ENCODE measurements around the gene GRAMD4.

GRAMD4 gene

DNA sequence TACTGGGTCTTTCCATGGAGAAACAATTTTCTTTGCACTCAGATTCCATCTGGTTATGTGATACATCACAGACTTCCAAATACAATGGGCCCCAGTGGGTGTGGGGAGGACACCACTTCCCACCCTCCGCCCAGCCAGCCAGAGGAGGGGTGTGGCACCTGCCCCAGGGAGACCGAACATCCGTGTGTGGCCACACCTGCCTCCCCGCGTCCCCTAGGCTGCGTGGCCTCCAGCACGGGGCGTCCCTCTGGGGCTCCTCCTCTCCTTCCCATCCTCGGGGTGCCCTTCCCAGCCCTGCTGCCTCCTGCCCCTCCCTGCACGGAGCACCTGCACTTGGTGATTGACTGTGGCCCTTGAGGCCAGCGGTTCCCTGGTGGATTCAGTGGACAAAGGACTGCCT, 68.8 kb downstream of the GRAMD4 start:
- no peak for DNase-seq (ENCODE audit: low read depth in 2 of 2)

DNA sequence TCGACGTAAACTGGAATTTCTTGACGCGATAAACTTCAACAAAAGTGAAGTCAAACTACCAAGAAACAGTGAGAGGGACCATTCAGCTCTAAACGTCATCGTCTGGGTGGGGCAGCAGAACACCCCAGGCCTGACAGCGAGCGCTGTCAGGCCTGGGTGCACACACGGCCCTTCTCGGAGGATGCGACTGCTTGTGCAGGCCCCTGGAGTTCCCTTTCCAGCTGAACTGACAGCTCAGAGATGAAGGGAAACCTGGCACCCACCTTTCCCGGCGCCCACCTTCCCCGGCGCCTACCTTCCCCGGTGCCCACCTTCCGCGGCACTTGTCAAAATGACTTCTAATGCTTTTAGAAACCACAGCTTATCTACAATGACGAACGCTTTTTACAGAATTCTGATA, 70.0 kb downstream of the GRAMD4 start:
- DNase-seq (ENCODE audit: low read depth in 2 of 2) = no peak

GRCh38 chr22:46691571-46691970, 71.4 kb downstream of the GRAMD4 start:
- DNase-seq (ENCODE audit: low read depth in 2 of 2) = no peak

DNA sequence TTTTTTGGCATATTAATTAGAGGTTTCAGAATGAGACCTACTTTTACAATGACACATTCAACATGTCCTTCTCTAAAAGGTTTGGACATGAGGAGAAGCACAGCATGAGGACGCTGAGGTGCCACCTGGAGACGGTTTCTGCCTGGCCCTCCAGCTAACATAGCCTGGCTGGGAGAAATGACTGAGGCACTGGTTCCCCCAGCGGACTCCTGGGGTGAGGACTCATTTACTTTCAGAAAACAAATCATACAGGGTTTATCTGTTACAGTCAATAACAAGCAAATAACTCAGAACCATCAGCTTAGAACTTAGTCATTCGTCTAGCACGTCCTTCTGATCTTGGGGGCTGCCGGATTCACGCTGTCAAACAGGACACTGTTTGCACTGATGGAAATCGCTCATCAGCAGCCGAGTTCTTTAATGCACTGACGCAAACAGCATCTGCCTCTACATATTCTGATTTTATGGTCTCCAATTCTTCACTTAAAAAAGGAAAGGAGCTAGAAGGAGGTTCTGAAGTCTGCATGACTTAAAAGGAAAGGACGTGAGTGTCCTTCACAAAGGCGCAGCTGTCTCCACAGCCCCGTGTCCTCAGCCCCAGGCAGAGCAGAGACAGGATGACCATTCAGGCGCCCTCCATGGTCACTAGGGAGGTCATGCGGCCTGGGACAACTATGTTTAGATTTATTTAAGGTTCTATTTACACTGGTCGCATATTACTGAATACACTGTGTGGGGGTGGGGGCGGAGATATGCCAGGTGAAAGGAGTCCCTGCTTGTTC, 73.6 kb downstream of the GRAMD4 start:
- DNase-seq (ENCODE audit: low read depth in 2 of 2) = no peak

GRCh38 chr22:46694416-46695170, 74.4 kb downstream of the GRAMD4 start:
- no peak for DNase-seq (ENCODE audit: low read depth in 2 of 2)

DNA sequence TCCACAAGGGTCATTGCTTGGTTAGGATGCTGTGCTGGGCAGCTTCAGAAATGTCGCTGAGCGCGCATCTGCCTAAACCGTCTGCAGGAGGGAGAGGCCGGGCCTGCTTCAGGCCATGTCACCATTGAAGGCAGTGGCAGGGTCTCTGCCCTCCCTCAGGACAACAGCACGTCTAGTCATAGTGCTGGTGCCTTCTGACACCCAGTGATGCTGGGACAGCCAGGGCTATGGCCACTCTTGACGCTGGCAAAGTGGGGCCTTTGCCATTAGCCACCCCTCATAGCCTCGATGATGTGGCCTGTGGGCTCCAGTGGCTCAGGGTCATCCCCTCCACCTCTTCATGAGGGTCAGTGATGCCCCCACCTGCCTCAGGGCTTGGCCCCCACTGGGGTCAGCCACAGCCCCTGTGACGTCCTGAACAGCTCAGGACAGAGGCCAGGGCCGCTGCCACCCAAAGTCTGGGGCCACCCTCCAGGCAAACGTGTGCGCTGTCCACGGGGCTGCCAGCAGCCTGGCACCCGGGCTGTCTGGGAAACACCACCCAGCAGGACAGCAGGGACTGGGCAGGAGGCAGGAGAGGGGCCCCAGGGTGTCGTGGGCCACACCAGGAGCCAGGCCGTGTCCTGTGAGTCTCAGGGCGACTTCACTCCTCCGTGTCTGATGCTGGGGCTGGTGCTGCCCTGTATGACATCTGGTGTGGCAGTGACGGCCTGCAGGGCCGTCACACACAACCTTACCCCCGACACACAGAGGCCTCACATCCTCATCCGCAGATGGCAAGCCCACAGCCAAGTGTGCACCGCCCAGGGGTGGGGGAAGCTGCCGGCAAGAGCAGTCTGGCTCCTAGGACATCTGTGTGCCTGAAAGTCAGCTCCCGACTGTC, 75.4 kb downstream of the GRAMD4 start:
- no peak for DNase-seq (ENCODE audit: low read depth in 2 of 2)

DNA sequence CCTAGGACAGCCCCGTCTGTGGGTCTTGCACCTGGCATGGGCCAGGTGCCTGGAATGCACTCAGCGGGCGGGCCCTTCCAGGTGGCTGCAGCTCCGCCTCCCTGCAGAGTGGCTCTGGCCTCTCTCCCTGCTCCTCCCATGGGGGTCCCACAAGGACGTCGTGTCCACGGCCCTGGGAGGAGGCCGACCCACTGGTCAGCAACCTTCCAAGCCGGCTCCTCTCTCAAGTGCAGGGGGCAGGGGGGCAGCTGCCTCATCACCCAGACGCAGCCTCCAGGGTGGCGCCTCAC, 76.0 kb downstream of the GRAMD4 start:
- DNase-seq (ENCODE audit: low read depth in 2 of 2) = no peak

- DNase-seq (ENCODE audit: low read depth in 2 of 2) = no peak
Measured at GRCh38 chr22:46696614-46697013, 76.4 kb downstream of the GRAMD4 start.

GRCh38 chr22:46697811-46698515, 77.8 kb downstream of the GRAMD4 start:
- DNase-seq (ENCODE audit: low read depth in 2 of 2) = no peak

- no peak for DNase-seq (ENCODE audit: low read depth in 2 of 2)
Measured at GRCh38 chr22:46699091-46699490, 78.9 kb downstream of the GRAMD4 start.

DNA sequence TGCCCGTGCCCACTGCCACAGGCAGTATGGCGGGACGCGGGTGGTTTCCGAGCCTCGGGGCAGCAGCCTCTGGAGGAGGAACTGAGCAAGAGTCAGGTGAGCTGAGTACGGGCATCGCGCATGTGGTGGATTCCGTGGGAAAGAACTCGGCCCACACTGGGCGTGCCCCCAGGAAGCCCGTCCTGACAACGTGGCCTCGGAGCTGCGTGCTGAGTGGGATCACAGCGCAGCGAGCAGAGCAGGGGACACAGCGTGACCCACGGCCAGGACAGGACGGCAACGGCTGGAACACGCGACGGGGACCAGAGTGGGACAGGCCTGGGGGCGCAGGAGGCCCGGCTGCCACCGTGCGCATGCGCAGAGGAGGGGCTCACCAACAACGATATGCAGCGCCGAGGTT, 81.1 kb downstream of the GRAMD4 start:
- no peak for DNase-seq (ENCODE audit: low read depth in 2 of 2)

- no peak for DNase-seq (ENCODE audit: low read depth in 2 of 2)
Measured at GRCh38 chr22:46703171-46703995, 83.2 kb downstream of the GRAMD4 start.

DNA sequence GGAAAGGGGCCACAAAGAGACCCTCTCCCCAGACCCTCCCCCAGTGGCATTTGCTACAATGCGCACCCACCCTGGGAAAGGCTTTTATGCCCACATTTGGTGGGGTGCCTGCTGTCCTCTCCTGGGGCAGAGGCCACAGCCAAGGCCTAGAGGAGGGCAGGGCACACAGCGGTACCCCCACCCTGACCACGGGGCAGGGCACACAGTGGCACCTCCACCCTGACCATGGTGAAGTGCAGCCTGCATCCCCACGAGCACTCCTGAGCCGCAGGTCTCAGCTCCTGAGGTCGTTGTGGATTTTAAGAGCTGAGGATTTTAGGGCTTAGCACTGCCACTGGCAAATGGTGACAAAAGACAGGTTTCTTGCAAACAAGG, 83.8 kb downstream of the GRAMD4 start:
- no peak for DNase-seq (ENCODE audit: low read depth in 2 of 2)

- no peak for DNase-seq (ENCODE audit: low read depth in 2 of 2)
Measured at GRCh38 chr22:46706060-46706459, 85.9 kb downstream of the GRAMD4 start.

GRCh38 chr22:46707305-46707704, 87.1 kb downstream of the GRAMD4 start:
- DNase-seq (ENCODE audit: low read depth in 2 of 2) = no peak

DNA sequence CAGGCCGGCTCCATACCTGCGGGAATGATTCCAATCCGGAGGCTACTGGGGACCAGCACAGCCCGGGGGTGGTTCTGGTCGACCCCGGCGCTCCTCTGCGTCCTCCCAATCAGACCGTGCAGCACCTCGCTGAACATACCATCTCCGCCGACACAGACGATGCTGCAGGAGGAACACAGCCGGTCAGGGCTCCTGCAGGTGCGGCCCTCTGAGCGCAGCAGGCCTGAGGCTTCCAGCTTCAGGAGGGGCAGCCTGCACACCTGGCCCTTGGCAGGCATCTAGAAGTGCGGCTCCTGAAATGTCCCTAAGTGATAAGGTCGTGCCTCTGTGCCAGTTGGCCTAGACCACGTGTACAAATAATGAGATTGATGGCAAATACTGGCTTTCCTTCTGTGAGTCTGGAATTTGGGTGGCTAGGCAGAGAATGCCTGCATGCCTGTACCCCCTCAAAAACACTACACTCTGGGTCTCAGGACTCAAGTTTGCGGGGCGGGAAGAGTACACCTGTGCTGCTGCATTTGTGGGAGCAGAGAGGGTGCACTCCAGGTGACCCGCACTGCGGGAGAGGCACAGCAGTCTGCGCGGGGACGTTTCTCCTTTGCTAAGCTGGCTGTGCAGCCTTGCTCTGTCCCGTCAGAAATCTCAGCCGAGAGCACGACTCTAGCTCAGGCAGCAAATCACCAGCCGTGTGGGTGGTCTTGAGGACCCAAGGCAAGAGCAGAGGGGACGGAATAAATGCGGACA, 87.8 kb downstream of the GRAMD4 start:
- no peak for DNase-seq (ENCODE audit: low read depth in 2 of 2)

GRCh38 chr22:46708766-46709330, 88.7 kb downstream of the GRAMD4 start:
- DNase-seq (ENCODE audit: low read depth in 2 of 2) = no peak

GRCh38 chr22:46710806-46711205, 90.6 kb downstream of the GRAMD4 start:
- no peak for DNase-seq (ENCODE audit: low read depth in 2 of 2)

- no peak for DNase-seq (ENCODE audit: low read depth in 2 of 2)
Measured at GRCh38 chr22:46712288-46712687, 92.1 kb downstream of the GRAMD4 start.

GRCh38 chr22:46714550-46714949, 94.4 kb downstream of the GRAMD4 start:
- no peak for DNase-seq (ENCODE audit: low read depth in 2 of 2)

Data from activated CD8-positive, alpha-beta memory T cell treated with anti-CD3 and anti-CD28 coated beads for 4 hours (primary cell).